Measurements from ENCODE around the gene PPP1R9A.

The PPP1R9A gene

GRCh38 chr7:94970085-94970576, 62.7 kb downstream of the PPP1R9A start:
- H3K4me3 ChIP-seq (ENCODE audit: control insufficient read depth, low read depth, low read length): no peak overlapping the region
- no peak for DNase-seq (ENCODE audit: low read depth)
- no peak for TF ChIP-seq CTCF (conservative IDR thresholded peaks at IDR 0.05; ENCODE audit: control insufficient read depth, insufficient read depth, low read depth, low read length)

GRCh38 chr7:94971051-94971867, 63.9 kb downstream of the PPP1R9A start:
- no peak for TF ChIP-seq CTCF (conservative IDR thresholded peaks at IDR 0.05; ENCODE audit: control insufficient read depth, insufficient read depth, low read depth, low read length)
- peak; percentile 28 for DNase-seq (ENCODE audit: low read depth)
- no peak overlapping the region for H3K4me3 ChIP-seq (ENCODE audit: control insufficient read depth, low read depth, low read length)

GRCh38 chr7:94972296-94972695, 64.9 kb downstream of the PPP1R9A start:
- DNase-seq (ENCODE audit: low read depth): peak; percentile 71
- no peak for TF ChIP-seq CTCF (conservative IDR thresholded peaks at IDR 0.05; ENCODE audit: control insufficient read depth, insufficient read depth, low read depth, low read length)

GRCh38 chr7:94973844-94974243, 66.5 kb downstream of the PPP1R9A start:
- TF ChIP-seq CTCF (conservative IDR thresholded peaks at IDR 0.05; ENCODE audit: control insufficient read depth, insufficient read depth, low read depth, low read length): no peak
- H3K4me3 ChIP-seq (ENCODE audit: control insufficient read depth, low read depth, low read length): no peak overlapping the region
- no peak for DNase-seq (ENCODE audit: low read depth)

More at GRCh38 chr7:94972296-94972695, 64.9 kb downstream of the PPP1R9A start:
- no peak overlapping the region for H3K4me3 ChIP-seq (ENCODE audit: control insufficient read depth, low read depth, low read length)

GRCh38 chr7:94974423-94974822, 67.0 kb downstream of the PPP1R9A start:
- DNase-seq (ENCODE audit: low read depth): peak; percentile 7
- no peak overlapping the region for H3K4me3 ChIP-seq (ENCODE audit: control insufficient read depth, low read depth, low read length)
- TF ChIP-seq CTCF (conservative IDR thresholded peaks at IDR 0.05; ENCODE audit: control insufficient read depth, insufficient read depth, low read depth, low read length): no peak

- H3K4me3 ChIP-seq (ENCODE audit: control insufficient read depth, low read depth, low read length): no peak overlapping the region
- TF ChIP-seq CTCF (conservative IDR thresholded peaks at IDR 0.05; ENCODE audit: control insufficient read depth, insufficient read depth, low read depth, low read length): no peak
- peak; percentile 70 for DNase-seq (ENCODE audit: low read depth)
Measured at GRCh38 chr7:94975336-94975735, 67.9 kb downstream of the PPP1R9A start.
